Activated effector memory CD4-positive, alpha-beta T cell treated with anti-CD3 and anti-CD28 coated beads, Interleukin-2, amount 50 U/mL, for 16 hours (primary cell): Measurements from ENCODE around the gene MRPS24.
"Not testable (repeated sequence)": the region's sequence is repeated elsewhere in the genome, so short reads cannot be mapped to it uniquely, and the experiment has no call there.

Experiments used
- DNase-seq: peaks from one replicate; pipeline ENCODE4 v3.0.0-alpha.2; 2020

The MRPS24 gene

GRCh38 chr7:43830917-43831316 lies 38.4 kb downstream of the MRPS24 start:
- not testable (repeated sequence) for DNase-seq

- no peak for DNase-seq
Observed at GRCh38 chr7:43825391-43825808, 43.9 kb downstream of the MRPS24 start.

GRCh38 chr7:43824963-43825362 lies 44.4 kb downstream of the MRPS24 start:
- no peak for DNase-seq

- DNase-seq, result not testable (repeated sequence)
Observed at GRCh38 chr7:43824513-43824912, 44.8 kb downstream of the MRPS24 start.

- DNase-seq, result no peak
Observed at GRCh38 chr7:43823941-43824340, 45.4 kb downstream of the MRPS24 start.

GRCh38 chr7:43823425-43823824 lies 45.9 kb downstream of the MRPS24 start:
- DNase-seq, result not testable (repeated sequence)
